HG02884 (cell line): ENCODE data around the gene PASK.

Experiments
- ATAC-seq: cut with Tn5 transposase; IDR thresholded peaks from one replicate; pipeline ENCODE4 v1.9.1; 2021; ENCODE audit warnings: mild to moderate bottlenecking, moderate library complexity; ENCODE audit not compliant: unreplicated experiment

The PASK gene

DNA sequence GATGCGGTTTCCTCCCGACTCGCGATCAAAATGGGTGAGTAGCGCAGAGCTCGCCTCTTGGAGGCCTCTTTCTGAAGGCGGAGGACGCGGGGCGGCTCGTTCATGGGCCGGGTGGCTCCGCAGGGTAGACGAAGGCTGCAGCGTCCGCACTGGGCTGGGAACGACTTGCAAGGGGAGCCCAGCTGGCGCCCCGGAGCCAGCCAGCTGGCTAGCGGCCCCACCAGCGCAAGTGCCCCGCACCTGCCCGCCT lies 328 bp upstream of the PASK start:
- peak; percentile 5 for ATAC-seq

DNA sequence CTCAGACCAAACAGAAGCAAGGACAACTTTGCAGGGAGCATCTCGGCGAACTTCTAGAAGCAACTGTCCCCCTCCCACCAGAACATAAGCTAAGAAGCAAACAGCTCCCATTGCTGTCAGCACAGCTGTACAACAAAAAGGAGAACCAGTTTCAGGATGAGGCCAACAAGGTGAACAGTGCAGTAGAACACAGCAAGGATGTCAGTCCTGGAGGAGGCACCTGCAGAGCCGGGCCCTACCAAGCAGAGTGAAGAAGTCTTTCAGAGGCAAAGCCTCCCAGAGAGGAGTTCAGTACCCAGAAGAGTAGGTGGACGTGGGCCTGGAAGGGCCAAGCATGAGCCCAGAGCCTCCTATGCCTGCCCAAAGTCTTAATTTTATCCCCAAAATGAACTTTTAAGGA lies 1.0 kb downstream of the PASK start:
- ATAC-seq: no peak

DNA sequence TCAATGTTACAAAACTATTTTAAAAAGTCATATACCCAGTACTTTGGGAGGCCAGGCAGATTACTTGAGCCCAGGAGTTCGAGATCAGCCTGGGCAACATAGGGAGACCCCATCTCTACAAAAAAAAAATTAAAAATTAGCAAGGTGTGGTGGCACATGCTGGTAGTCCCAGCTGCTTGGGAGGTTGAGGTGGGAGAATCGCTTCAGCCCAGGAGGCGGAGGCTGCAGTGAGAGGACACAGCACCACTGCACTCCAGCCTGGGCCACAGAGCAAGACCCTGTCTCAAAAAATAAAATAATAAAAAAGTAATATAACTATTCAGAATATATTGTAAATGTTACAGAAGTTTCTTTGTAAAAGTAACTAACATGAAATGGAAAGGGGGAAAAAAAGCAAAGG lies 1.9 kb downstream of the PASK start:
- ATAC-seq: no peak

DNA sequence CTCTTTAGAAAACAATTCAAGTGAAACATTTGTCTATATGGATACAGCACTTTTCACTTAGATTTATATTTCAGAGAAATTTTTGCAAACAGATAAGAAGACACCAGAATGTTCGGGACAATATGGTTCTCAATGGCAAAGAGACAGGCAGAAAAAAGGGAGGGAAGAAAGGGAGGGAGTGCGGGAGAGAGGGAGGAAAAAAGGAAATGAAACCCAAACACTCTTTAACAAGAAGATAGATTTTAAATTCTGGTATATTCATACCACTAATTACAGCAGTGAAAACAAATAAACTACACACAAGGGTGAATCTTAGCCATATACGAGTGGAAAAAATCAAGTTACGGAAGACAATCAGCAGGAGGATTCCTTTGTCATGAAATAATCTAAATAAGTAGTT lies 3.0 kb downstream of the PASK start:
- ATAC-seq: no peak

DNA sequence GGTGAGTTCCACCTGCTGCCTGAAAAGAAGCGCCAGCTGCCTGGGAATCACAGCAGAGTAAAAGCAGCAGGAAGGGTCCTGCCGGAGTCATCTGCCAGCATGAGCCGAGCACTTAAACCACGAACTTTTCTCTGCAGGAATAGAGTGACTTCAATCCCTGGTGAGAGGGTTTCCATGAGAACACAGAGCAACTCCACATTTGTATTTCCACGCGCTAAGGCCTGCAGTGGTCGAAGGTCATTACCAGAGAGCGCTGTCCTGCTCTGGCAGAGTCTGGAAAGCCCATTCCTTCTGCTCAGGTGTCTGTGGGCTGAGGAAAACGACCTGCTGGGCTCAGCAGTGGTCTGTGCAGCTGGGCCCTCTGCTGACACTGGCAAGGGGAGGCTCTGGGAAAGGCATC lies 6.7 kb downstream of the PASK start:
- no peak for ATAC-seq

DNA sequence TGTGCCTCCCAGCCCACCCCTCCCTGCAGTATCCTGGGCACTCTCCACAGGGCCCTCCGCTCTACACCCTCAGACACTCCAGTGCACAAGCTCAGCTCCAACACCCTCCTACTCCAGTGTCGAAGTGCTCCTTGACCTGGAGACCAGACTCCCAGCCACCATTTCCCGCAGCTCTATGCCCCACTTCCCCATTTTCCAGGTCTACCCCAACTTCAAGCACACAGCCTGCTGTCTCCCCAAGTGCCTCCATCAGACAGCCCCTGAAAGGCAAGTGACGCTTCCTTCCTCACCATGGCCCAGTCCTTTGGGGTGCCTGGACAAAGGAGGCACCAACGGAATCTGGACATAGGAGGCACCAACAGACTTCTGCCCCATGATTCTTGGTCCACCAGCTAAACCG lies 7.2 kb downstream of the PASK start:
- no peak for ATAC-seq

DNA sequence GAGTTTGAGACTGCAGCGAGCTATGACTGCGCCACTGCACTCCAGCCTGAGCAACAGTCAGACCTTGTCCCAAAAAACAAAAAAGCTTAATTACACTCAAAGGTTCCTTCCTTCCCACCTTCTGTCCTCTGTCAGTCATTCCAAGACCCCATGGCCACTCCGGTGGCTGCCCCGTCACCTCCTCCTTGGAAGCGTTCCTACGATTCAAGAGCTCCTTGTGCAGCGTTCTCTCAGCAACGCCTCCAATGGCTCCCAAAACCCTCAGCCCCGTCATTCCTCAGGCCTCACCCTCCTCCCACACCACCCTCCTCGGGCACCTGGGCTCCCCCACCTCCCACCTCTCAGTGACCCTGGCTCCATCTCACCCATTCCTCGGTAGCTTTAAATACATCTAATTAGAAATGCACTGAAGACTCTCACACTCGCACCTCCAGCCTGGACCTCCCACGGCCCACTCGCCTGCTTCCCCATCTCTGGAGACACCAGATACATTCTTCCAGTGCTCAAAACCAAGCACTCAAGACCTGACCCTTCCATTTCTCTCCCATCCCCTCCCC lies 8.0 kb downstream of the PASK start:
- no peak for ATAC-seq

DNA sequence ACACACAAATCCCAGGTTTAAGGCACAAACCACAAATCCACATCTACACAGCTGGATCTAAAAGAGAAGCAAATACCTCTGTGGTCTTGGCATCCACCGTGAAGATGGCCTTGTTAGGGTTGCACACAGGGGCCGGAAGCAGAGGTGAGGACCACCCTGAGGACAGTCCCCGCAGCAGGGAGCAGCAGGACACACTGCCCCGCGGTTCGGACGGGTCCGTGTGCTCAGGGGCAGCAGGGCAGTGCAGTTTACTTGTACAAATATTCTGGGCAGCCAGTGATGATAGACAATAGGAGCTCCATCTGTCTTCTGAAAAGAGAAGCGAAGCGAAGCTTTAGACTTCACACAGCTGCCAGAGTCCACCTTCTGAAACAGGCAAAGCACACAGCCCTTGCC lies 8.8 kb downstream of the PASK start:
- ATAC-seq: no peak

DNA sequence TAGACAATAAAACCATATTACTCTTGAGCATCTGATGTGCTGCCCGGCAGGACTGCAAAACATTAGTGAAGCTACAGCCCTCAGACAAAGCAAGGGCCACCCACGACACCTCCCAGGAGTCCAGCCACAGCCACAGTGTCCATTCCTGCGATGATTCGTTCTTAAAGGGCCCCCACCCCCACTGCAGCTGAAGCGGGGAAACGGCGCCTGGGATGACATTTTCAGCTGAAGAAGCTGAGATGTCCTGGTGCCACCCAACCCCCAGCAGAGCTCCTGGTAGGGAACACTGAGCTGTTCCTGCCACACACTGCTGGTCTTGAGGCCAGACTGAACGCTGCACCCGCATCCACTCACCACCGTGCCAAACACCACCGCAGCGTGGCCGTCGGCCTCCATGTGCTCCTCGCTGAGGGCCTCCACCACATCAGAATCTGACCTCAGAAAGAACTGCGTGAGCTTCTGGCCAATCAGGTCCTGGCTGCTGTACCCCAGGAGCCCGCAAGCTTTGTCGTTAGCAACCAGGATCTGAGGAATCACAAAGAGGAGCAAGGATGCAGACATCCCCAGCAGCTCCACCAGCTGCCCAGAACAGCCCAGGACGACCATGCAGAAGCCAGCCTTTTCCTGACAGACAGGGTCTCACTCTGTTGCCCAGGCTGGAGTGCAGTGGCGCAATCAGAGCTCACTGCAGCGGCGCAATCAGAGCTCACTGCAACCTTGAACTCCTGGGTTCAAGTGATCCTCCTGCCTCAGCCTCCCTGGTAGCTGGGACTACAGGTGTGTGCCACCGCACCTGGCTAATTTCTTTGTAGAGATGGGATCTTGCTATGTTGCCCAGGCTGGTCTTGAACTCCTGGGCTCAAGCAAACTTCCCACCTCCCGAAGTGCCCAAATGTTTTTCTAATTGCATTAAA lies 9.5 kb downstream of the PASK start:
- ATAC-seq: no peak

DNA sequence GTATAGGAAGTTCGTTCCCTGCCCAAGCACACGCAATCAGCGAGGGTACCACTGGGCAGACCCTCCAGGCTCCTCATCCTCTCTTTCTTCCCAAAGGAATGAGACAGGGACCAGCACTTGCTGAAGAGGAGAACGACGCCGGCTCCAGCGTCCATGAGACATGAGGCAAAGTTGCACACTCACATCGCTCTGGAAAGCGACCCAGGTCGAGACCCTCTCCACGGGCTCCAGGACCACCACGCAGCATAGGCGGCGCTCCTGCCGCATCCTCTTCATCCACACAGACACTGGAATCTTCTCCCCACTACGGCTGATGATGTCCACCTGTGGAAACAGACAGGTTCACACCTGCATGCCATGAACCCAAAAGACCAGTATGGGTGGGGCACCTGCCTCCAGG lies 10.8 kb downstream of the PASK start:
- no peak for ATAC-seq

DNA sequence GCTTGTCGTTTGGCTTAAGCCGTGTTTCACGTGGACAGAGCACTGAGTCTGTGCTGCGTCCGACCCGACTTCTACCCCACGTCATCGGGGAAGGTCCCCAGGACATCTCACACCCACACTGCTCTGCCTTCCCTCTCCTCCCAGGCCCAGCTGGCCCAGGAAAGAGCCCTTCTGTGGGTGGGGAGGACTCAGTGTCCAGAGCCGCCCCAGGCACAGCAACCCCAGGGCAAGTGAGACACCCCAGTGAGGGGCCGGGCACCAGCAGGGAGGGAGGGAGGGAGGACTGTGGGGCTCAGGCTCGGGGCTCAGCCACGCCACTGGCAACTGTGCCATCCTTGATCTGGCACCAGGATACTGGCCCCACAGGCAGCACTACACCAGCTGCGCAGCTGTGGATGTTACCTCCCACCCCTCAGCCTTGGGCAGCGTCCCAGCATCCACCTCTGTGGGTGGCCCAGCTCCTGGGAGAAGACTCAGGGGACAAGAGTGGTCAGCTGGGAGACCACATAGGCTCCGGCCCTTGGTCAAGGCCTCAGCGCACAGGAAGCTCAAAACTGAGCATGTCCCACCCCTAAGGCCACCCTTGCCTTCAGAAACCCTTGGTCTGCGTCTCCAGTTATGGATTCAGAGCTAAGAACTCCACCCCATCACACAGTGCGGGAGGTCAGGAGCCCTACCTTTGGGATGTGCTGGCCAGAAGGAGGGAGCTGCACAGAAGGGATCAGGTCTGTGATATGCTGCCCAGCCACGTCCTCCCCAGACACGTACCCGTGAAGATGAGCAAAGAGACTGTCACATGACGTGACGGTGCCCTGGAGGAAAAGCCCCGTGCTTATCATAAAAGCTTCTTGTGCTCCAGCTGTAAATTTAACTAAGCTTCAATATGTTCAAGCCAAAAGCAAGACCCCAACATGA lies 11.7 kb downstream of the PASK start:
- no peak for ATAC-seq

DNA sequence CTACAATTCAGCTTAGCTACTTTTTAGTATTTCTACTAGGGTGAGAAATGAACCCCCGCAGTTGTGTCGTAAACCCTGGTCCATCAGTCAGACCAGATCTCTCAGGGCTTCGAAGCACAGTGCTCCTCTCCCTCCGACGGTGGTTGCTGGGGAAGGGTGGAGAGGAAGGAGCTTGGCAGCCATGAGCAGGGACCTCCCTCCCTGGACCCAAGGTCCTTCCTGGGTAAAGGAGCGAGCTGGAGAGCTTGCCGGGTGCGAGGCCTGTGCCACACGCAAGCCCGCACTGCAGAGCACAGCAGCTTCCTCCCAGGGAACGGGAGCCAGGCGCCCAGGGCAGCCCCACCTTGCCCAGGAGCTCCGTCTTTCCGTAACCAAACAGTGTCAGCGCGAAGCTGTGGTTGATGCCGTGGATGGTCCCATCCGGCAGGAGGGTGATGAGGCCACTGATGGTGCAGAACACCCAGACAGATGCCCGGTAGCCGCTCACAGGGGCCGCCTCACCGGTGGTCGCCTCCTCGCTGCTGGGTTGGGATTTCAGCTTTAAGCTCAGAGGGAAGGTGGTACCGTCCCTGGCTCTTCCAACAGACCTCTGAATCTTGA lies 12.5 kb downstream of the PASK start:
- ATAC-seq: no peak

DNA sequence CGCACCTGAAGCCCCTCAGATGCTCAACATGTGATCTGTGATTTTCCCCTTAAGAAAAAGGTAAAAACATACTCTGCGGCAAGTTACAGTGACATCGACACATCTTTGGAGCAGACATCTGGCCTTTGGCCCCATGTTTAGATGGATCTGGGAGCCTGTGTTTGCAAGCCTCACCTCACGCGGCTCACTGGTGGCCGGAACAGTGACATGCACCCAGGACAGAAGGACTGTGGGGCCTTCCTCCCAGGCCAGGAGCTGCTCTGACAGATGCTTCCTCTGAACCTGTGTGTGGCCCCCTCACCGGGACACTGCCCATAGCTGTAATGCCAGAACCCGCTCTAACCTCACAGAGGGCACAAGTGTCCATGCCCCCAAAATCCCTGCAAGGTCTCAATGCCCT lies 13.1 kb downstream of the PASK start:
- ATAC-seq: no peak

DNA sequence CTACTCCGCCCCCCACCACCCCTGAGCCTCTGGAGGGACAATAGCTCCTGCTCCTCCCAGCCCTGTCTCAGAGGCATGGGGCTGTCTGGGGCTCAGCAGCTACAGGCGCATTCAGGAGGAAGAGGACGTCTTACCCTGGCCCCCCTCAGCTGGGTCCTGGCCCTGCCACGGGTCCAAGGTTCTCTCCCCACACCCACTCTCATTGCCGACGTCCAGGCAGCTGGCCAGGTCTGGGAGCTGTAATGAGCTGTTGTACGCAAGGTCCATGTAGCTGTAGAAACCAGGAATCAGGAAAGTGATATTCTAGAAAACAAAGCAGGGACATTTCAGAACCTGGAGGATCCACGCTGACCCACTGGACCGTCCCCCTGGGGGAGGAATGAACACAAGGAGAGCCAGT lies 13.5 kb downstream of the PASK start:
- ATAC-seq: no peak

DNA sequence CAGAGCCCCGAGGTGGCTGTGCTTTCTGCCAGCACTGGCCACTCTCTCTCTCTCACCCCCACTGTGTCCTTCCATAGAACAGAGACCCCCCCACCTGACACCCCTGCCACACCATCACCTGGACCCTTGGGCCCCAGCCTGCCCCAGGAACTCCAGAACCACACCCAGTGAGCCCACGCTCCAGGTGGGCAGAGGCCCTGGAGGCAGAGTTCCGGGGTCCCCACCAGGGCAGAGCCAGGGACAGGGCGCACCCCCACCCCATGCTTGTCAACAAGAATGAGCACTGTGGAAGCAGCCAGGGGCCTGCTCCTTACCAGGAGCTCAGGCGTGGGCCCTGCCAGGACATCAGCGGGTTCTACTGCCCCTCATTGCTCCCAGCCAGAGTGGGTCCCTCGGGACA lies 14.6 kb downstream of the PASK start:
- no peak for ATAC-seq

DNA sequence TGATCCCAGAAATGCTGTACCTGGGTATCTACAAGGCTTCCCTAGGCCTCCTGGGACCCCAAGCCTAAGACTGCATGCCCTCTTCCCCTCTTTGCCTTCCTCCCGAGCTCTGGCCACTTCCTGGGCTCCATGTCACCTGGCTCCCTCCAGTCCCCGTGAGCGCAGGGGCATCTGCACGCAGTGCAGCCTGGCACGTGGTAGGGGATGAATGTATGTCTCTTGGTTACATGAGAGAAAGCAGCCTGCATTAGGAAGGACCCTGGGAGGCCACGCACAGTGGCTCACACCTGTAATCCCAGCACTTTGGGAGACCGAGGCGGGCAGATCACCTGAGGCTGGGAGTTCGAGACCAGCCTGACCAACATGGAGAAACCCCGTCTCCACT lies 15.8 kb downstream of the PASK start:
- ATAC-seq: no peak

DNA sequence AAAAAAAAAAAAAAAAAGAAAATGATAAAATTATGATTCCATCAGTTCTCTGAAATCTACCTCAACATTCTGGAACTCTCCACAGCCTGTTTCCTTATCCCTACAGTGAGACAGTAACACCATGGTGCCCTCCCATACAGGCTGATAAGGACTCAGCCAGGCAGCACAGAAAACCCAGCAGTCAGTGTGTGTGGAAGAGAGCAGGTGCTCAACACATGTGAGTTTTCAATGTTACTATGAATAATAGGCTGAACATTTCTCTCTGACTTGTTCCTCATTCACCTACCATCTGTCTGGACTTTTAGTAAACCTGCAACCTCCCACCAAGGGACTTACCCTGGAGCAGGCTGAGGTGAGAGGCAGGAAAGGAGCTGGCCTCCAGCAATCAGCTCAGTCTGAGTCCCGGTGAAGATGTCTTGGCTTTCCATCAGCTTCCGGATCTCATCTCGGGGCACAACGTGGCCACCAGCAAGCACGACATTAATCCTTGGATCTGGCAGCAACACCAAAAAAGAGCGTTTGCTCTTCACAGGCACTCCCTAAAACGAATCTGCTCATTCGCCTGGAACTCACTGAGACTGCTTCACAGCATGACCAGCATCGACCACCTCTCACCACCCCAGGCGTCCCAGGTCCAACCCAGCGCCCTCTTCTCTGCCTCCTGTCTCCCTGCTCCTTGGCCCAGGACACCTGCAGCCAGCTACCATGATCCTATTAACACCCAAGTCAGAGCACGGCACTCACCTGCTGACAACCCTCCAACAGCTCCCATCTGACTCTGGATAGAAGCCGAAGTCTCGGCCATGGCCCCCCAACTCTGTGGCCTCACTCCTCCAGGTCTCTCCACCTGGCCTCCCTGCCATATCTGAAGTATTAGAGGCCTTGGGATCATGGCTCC lies 16.5 kb downstream of the PASK start:
- no peak for ATAC-seq

DNA sequence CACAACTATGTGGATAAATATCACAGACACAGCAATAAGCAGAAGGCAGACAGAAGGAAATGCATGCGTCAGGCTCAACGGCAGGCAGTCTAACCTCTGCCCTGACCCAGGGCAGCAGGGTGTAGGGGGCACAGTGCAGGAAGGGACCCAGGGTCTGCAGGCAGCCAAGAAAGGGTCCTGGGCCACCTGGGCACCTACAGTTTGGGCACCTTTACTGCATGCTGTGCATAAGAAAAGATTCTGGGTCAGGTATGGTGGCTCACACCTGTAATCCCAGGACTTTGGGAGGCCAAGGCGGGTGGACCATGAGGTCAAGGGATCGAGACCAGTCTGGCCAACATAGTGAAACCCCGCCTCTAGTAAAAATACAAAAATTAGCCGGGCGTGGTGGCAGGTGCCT lies 17.7 kb downstream of the PASK start:
- ATAC-seq: no peak

DNA sequence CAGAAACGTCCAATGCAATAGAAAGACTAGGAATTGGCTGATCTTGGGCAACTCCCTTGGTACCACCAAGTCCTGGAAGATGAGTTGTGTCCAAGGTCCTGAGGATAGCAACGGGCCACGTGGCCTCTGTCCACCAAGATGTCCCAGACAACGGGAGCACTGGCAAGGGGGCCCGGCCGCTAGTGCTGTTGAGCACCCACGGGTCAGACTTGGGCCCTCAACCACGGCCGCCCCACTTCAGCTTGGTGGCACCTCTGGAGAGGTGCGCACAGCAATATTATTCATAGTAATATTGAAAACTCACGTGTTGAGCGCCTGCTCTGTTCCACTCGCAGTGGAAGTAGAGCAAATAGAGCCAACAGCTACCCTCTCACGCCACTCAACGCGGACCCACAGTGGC lies 19.0 kb downstream of the PASK start:
- ATAC-seq: no peak

DNA sequence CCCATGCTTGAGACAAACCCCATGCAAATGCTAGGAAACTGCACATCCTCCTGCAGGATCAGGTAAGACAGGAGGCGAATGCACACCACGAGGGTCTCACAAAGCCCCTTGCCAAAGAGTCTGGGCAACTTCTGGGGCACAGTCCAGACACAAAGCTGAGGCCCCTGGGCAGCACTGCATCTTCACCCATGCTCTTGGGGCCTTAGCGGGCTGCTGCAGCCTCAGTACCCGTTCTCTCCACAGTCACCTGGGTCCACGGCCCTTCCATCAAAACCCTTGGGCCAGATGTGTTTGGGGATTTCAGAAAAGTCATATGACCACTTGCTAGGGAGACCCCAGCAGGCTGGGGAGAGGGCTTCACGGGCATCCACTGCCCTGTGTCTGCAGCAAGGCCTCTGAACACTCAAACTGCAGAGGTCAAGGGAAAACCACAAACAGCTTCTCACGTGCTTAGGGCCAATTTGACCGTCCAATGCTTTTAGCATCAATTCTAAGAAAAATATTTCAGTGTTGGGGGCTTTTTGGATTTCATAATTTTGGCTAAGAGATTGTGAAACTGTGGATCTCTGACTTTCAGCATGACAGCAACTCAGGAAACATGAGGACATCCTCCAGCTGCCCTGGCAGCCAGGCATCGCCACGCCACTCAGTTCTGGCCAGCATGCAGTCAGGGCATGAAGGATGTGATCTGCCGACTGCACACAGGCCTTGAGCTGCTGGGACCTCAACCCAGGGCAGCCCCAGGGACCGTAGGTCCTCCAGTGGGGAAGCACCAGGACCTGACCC lies 20.0 kb downstream of the PASK start:
- no peak for ATAC-seq
